ENCODE results near the gene MANEA.
A peak's percentile ranks its signal among the peaks of the same experiment; 100 is the strongest.
"Not testable (repeated sequence)": the region's sequence is repeated elsewhere in the genome, so short reads cannot be mapped to it uniquely, and the experiment has no call there.

The MANEA gene, protein sequence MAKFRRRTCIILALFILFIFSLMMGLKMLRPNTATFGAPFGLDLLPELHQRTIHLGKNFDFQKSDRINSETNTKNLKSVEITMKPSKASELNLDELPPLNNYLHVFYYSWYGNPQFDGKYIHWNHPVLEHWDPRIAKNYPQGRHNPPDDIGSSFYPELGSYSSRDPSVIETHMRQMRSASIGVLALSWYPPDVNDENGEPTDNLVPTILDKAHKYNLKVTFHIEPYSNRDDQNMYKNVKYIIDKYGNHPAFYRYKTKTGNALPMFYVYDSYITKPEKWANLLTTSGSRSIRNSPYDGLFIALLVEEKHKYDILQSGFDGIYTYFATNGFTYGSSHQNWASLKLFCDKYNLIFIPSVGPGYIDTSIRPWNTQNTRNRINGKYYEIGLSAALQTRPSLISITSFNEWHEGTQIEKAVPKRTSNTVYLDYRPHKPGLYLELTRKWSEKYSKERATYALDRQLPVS

DNA sequence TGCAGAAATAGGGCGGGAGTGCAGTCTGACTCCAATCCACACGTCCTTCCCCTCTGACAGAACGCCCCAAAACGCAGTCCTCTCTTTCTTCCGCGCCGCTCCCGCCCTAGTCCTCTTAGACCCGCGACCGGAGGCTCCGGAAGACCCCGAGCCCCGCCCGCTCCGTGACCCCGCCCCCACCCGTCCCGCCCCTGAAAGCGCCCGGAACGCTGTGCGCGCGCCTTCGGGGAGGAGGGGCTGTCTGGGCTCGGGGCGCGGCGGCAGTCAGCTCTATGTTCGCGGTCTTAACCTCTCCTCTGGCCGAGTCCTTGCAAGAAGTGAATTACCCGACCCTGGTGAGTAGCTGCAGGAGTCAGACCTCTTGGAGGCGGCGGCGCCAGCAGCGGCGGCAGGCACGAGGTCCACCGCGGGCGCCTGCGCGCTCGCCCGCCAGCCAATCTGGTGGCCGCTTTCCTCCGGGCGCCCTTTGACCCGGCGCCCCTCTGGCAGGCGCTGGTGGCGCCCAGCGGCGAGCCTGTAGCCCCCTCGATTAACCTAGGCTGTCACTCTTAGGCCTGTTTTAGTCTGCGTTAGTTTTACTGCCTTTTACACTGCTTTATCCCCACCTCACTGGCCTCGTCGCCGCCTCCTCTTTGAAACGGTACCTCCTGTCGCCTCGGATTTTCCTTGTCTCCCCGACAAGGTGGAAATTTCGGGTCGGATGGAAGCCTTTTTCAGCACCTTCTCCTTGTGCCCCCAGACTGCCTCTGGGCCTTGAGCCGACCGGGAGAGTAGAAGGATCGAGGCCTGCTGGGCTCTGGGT lies at the start of gene MANEA:
Gene MANEA, plus strand, starts transcription at position 232 of the 802 bp plus-strand sequence. CDS start 8,905 bp downstream, outside the sequence.
- DNase-seq, result peak in 57 of 58 donors; percentile 40 to 94 (median 78)

DNA sequence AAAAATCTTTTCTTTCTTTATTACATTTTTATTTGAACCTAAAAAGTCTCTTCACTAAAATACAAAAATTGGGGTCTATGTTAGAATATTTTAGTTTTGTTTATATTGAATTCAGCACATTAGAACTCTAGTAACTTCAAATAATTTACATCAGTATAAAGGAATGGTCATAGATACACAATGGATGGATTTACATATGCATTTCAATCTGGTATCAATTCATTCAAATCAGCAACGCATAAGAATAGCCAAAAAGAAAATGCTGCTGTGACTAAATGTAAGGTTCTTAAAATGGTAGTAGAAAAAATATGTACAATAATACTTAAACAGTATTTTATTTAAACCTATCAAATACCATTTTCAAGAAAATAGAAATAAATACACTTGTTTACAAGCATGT lies 47.6 kb upstream of the MANEA start:
- DNase-seq, result no peak

- no peak for DNase-seq
These were observed 47.0 kb upstream of the MANEA start for GRCh38 chr6:95530176-95530819.

DNA sequence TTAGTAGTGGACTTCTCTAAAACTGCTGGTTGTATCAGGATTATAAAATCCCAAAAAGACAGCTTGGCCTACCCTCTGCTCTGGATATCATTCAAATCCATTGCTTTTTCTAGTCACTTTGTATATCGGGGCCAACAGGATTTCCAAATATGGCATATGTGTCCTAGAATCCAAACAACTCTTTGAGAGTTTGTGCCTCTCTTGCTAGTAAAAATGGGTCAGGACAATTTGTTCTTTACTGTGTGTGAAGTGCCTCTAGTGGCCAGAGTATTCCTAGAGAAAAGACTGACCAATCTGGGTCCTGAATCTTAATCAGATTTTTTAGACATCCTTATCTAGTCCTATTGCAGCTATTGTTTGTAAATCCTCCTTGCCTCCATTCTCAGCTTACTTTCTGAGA lies 33.5 kb upstream of the MANEA start:
- DNase-seq, result peak in 1 of 58 donors; percentile 9

- no peak for DNase-seq
These were observed 32.7 kb upstream of the MANEA start for GRCh38 chr6:95544517-95545225.

- no peak for DNase-seq
These were observed 32.1 kb upstream of the MANEA start for GRCh38 chr6:95545226-95545625.

DNA sequence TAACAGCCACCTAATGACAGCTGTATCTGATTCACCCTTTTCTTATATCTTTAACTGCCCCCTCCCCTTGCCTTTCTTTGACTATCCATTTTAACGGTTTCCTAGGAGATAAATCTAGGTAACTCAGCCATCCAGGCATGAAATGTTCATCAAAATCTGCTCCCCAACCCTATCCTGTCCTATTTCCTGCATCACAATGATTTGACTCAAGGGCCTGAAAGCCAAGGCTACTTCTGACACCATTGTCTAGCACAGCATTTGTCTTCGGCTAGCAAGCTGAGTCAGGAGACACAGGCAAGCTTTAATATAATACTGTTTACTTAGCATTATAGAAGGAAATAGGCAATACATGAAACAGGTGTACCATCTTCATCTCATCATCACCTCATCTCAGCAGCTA lies 31.6 kb upstream of the MANEA start:
- no peak for DNase-seq

GRCh38 chr6:95546148-95546547 lies 31.2 kb upstream of the MANEA start:
- no peak for DNase-seq

- DNase-seq, result no peak
These were observed 30.3 kb upstream of the MANEA start for GRCh38 chr6:95547043-95547442.

- no peak for DNase-seq
These were observed 29.0 kb upstream of the MANEA start for GRCh38 chr6:95548188-95548786.

DNA sequence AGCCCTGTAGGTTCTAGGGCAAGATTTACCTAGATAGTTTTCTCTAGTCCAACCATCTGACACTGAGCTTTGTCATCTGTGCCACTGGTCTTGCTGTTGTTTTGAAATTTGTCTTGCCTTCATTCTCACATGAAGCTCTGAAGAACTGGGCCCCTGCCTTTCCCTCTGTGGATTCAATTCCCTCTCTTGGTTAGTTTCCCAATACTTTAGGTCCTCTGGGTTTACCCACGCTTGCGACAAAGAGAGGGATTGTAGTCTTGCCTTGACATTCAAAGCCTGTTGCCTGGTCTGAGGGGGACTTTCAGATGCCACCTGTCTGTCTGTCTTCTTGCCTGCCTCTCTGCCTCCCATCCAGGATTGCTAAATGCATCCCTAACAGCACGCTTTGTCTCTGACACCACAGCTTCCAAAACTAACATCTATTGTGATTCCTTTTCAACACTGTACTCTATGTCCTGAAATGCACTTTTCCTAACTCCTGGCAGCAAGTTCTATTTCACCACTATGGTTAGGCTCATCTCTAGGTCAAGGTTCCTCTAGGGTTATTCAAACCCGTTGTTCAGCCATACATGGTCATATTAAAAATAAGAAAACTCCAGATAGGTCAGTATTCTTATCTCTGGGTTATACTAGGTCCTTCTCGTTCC lies 25.5 kb upstream of the MANEA start:
- DNase-seq, result no peak

GRCh38 chr6:95553880-95554279 lies 23.5 kb upstream of the MANEA start:
- no peak for DNase-seq

DNA sequence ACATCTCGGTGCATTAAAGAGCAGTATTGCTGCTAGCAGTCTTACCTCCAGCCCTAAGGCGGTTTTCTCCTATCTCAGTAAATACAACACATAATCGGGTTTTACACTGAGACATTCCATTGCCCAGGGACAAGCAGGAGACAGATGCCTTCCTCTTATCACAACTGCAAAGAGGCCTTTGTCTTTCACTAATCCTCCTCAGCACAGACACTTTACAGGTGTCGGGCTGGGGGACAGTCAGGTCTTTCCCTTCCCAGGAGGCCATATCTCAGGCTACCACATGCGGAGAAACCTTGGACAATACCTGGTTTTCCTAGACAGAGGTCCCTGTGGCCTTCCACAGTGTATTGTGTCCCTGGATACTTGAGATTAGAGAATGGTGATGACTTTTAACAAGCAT lies 16.4 kb upstream of the MANEA start:
- DNase-seq, result not testable (repeated sequence)

DNA sequence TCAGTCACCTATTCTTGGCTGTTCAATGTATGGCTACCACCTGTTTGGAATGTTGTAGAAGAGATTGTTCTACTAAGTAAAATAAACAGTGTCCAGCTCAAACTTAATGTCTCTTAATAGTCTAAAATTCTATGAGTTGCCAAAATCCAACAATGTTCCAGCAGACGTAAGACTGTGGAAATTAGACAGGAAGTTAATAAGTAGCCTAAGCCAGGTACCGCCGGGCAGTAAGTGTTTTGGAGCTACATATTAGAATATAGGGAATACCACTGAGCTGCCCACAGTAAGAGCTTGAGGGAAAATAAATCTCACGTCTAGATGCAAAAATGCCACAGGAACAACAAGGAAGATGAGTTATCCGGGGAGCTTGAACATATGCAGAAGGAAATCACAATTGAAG lies 7.8 kb upstream of the MANEA start:
- DNase-seq, result no peak

DNA sequence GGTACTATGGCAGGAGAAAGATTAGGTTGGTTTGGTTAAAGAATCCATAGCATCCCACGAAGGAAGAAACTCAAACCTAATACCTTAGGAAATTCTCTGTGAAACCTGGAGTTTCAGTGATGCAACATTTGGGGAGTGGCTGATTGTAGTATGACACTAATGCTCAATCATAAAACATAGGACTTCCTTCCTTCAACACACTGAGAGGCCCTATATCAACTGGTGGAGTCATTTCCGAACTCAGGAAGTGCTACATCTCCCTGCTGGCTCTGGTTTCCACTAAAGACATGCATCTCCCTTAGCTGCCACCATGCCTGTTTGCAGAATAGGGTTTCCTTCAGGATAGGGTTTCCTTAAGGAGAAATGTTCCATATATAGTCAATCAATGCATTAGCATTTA lies 5.2 kb upstream of the MANEA start:
- no peak for DNase-seq

DNA sequence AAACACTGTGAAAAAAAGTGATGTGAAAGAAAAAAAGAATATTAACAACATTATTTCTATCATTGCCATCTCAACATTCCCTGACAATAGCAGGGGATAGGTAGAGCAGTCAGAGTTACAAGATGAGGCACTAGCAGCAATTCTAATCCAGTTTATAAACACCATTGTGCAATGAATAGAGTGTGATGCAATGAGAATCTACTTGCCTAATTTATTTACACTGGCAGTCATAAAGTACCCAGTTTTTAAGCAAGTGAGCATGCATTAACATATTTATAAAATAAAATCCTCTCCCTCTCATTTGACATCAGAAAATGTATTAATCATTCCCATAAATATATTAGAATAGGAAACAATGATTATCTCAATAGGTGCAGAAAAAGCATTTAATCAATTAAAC lies 2.5 kb upstream of the MANEA start:
- DNase-seq, result no peak

DNA sequence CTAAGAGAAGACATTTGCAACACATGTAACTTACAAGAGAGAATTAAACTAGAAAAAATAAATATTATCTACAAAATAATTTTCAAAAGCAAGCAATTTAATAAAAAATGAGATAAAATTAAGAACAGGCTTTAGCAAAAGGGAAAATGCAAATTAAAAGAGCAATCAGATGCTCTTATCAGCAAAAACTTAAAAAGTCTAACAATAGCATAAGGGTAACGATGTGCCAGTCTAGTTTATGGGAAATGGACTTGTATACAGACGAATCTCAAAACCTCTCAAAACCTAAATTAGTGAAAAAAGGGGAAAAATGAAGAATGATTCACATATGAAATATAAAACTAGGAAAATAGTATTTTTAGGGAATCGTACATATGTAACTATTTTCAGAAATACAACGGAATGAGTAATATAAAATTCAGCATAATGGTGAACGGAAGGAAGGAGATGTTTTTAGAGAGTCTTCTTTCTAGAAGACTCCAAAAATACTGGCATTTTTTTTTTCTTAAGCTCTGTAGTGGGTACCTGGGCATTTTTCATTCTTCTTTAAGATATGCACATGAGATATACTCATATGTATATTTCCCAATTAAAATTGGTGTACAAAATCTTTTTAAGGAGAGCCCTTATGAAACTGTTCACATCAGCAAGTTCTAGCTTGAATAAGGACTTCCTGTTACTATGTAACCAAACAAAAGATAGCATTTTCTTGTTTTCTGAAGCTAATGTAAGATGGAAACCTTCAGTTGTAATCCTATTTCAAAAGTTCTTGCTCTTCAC lies 927 bp upstream of the MANEA start:
- peak in 1 of 58 donors; percentile 11 for DNase-seq

- DNase-seq, result no peak
These were observed 384 bp upstream of the MANEA start for GRCh38 chr6:95576998-95577303.

- DNase-seq, result no peak
These were observed 723 bp downstream of the MANEA start for GRCh38 chr6:95578106-95578410.

DNA sequence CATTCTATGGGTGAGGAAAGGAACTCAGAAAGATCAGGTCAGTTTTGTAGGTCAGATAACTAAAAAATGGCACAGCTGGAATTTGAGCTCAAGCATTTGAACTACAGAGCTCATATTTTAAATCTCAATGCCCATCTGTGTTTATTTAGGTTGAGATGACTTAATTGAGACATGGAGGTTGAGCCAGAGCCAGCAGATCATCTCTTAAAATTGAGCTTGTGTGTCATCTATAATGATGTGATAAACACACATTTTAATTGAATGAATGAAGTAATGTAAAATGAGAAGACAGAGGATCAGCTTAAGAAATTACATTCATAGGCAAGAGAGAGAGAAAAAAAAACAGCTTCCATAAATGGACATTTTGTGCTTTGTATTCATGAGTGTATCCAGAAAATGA lies 3.7 kb downstream of the MANEA start:
- DNase-seq, result no peak

Data from anterior cingulate cortex (tissue), 58 donors.